ENCODE measurements around the gene ASAP3.
"Not testable (repeated sequence)": the region's sequence is repeated elsewhere in the genome, so short reads cannot be mapped to it uniquely, and the experiment has no call there.

Gene ASAP3

GRCh38 chr1:23524716-23525401 is 40.9 kb upstream of the ASAP3 start:
- Mint-ChIP-seq H3K4me3 (peak overlapping the region in 1 of 2 donors; percentile 43), H3K36me3 (peaks cover 3 to 4% of the 10 kb centered on the region in 2 donors), H3K4me1 (peaks cover 59 to 69% of the 10 kb centered on the region in 2 donors), H3K27ac (peak overlapping the region; percentile 28), H3K9me3 (no peaks in the 10 kb centered on the region), H3K27me3 (peaks cover 0 to 7% of the 10 kb centered on the region in 2 donors)
- ATAC-seq (replicated peaks) = peak in 1 of 2 donors; percentile 11
- peak; percentile 19 for DNase-seq

GRCh38 chr1:23524163-23524562 is 40.2 kb upstream of the ASAP3 start:
- Mint-ChIP-seq H3K27me3 (peaks cover 0 to under 1% of the 10 kb centered on the region in 2 donors), H3K36me3 (peaks cover 3 to 4% of the 10 kb centered on the region in 2 donors), H3K27ac (no peak overlapping the region), H3K4me1 (peaks cover 53 to 62% of the 10 kb centered on the region in 2 donors), H3K4me3 (no peak overlapping the region), H3K9me3 (no peaks in the 10 kb centered on the region)
- ATAC-seq (replicated peaks) (no peak), DNase-seq (no peak)

- no peaks in the 10 kb centered on the region for H3K9me3 Mint-ChIP-seq
- no peak overlapping the region for H3K4me3 Mint-ChIP-seq
- DNase-seq = no peak
- no peaks in the 10 kb centered on the region for H3K27me3 Mint-ChIP-seq
- ATAC-seq (replicated peaks) = peak; percentile 45 to 77
- peaks cover 3 to 4% of the 10 kb centered on the region in 2 donors for H3K36me3 Mint-ChIP-seq
- H3K27ac Mint-ChIP-seq = peak overlapping the region; percentile 16
- H3K4me1 Mint-ChIP-seq = peaks cover 38 to 44% of the 10 kb centered on the region in 2 donors
These were observed 38.4 kb upstream of the ASAP3 start for GRCh38 chr1:23522244-23522982.

- H3K4me3 Mint-ChIP-seq = no peak overlapping the region
- peaks cover 3 to 4% of the 10 kb centered on the region in 2 donors for H3K36me3 Mint-ChIP-seq
- H3K27ac Mint-ChIP-seq = no peak overlapping the region
- H3K27me3 Mint-ChIP-seq = no peaks in the 10 kb centered on the region
- ATAC-seq (replicated peaks) (no peak), DNase-seq (no peak)
- H3K4me1 Mint-ChIP-seq = peaks cover 31 to 36% of the 10 kb centered on the region in 2 donors
- H3K9me3 Mint-ChIP-seq = no peaks in the 10 kb centered on the region
These were observed 37.6 kb upstream of the ASAP3 start for GRCh38 chr1:23521588-23521987.

GRCh38 chr1:23517581-23517980 is 33.6 kb upstream of the ASAP3 start:
- peaks cover 3 to 4% of the 10 kb centered on the region in 2 donors for H3K36me3 Mint-ChIP-seq
- no peak overlapping the region for H3K4me3 Mint-ChIP-seq
- H3K27ac Mint-ChIP-seq = no peak overlapping the region
- H3K27me3 Mint-ChIP-seq = no peaks in the 10 kb centered on the region
- H3K4me1 Mint-ChIP-seq = peaks cover 9 to 10% of the 10 kb centered on the region in 2 donors
- H3K9me3 Mint-ChIP-seq = no peaks in the 10 kb centered on the region
- DNase-seq = no peak
- no peak for ATAC-seq (replicated peaks)

DNA sequence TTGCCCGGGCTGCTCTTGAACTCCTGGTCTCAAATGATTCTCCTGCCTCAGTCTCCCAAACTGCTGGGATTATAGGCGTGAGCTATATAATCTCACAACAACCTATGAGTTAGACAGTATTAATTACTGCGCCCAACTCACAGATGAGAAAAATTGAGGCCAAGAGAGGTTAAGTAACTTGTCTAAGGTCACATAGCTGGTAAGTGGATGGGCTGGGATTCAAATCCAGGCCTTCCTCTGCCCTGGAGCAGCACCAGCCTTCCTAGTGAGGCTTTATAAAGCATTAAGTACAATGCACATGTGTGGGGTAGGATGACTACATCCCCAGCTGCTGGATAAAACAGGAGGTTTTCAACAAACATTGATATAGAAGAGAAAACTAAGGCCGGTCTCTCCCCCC is 31.9 kb upstream of the ASAP3 start:
- ATAC-seq (replicated peaks) = no peak
- DNase-seq = no peak
- no peak overlapping the region for H3K4me3 Mint-ChIP-seq
- no peak overlapping the region for H3K27ac Mint-ChIP-seq
- peaks cover 0 to 2% of the 10 kb centered on the region in 2 donors for H3K36me3 Mint-ChIP-seq
- H3K4me1 Mint-ChIP-seq = peaks cover 2 to 4% of the 10 kb centered on the region in 2 donors
- H3K27me3 Mint-ChIP-seq = no peaks in the 10 kb centered on the region
- no peaks in the 10 kb centered on the region for H3K9me3 Mint-ChIP-seq

DNA sequence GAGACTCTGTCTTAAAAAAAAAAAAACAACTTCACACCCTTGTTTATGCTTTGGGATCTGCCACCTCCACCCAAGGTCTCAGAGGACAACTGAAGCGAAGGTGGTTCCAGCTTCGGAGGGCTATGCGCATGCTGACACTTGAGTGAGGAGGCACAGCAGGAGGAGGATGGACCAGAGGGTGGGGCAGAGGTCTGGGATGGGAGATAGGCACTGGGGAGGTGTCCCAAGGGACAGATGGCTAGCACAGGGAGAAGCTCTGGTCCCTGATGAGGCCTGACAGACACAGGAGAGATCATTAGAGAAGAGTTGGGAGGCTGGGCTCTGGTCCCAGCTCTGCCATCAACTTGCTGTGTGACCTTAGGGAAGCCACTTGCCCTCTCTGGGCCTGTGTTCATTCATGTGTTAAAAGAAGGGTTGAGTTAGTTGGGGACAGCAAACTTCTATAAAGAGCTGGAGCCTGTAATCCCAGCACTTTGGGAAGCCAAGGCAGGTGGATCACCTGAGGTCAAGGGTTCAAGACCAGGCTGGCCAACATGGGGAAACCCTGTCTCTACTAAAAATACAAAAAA is 30.2 kb upstream of the ASAP3 start:
- H3K27me3 Mint-ChIP-seq = no peaks in the 10 kb centered on the region
- ATAC-seq (replicated peaks) (no peak), DNase-seq (no peak)
- H3K9me3 Mint-ChIP-seq = no peaks in the 10 kb centered on the region
- peaks cover 0 to 6% of the 10 kb centered on the region in 2 donors for H3K36me3 Mint-ChIP-seq
- H3K4me1 Mint-ChIP-seq = peaks cover 5 to 7% of the 10 kb centered on the region in 2 donors
- H3K4me3 Mint-ChIP-seq = no peak overlapping the region
- H3K27ac Mint-ChIP-seq = no peak overlapping the region

- Mint-ChIP-seq H3K4me1 (peaks cover 6 to 7% of the 10 kb centered on the region in 2 donors), H3K4me3 (no peak overlapping the region), H3K27ac (no peak overlapping the region), H3K9me3 (no peaks in the 10 kb centered on the region), H3K27me3 (no peaks in the 10 kb centered on the region), H3K36me3 (peaks cover 0 to 6% of the 10 kb centered on the region in 2 donors)
- ATAC-seq (replicated peaks) = no peak
- DNase-seq = no peak
These were observed 25.9 kb upstream of the ASAP3 start for GRCh38 chr1:23509896-23510295.

GRCh38 chr1:23506376-23507107 is 22.6 kb upstream of the ASAP3 start:
- H3K4me3 Mint-ChIP-seq = no peak overlapping the region

DNA sequence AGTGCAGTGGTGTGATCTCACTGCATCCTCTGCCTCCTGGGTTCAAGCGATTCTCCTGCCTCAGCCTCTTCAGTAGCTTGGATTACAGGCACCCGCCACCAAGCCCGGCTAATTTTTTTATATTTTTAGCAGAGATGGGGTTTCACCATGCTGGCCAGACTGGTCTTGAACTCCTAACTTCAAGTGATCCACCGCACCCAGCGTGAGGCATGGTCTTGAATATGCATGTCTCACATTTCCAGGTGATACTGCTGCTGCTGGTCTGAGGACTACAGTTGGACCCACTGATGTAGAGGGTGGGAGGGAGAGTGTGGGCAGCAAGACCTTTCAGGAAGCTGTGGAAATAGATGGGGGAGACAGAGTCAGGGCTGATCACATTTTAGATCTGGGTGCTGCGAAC is 21.9 kb upstream of the ASAP3 start:
- ATAC-seq (replicated peaks) (no peak), DNase-seq (no peak)
- Mint-ChIP-seq H3K4me3 (no peak overlapping the region), H3K4me1 (peaks cover 5 to 9% of the 10 kb centered on the region in 2 donors), H3K27ac (no peak overlapping the region), H3K36me3 (peaks cover 0 to 4% of the 10 kb centered on the region in 2 donors), H3K27me3 (no peaks in the 10 kb centered on the region), H3K9me3 (no peaks in the 10 kb centered on the region)

More at GRCh38 chr1:23506376-23507107, 22.6 kb upstream of the ASAP3 start:
- no peak for ATAC-seq (replicated peaks)
- DNase-seq = no peak
- H3K36me3 Mint-ChIP-seq = peaks cover 0 to 6% of the 10 kb centered on the region in 2 donors
- H3K27me3 Mint-ChIP-seq = no peaks in the 10 kb centered on the region
- no peaks in the 10 kb centered on the region for H3K9me3 Mint-ChIP-seq
- peaks cover 9 to 12% of the 10 kb centered on the region in 2 donors for H3K4me1 Mint-ChIP-seq
- H3K27ac Mint-ChIP-seq = no peak overlapping the region

DNA sequence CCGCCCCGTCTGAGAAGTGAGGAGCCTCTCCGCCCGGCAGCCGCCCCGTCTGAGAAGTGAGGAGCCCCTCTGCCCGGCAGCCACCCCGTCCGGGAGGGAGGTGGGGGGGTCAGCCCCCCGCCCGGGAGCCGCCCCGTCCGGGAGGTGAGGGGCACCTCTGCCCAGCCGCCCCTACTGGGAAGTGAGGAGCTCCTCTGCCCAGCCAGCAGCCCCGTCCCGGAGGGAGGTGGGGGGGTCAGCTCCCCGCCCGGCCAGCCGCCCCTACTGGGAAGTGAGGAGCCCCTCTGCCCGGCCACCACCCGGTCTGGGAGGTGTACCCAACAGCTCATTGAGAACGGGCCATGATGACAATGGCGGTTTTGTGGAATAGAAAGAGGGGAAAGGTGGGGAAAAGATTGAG is 20.2 kb upstream of the ASAP3 start:
- not testable (repeated sequence) for ATAC-seq (replicated peaks)

GRCh38 chr1:23502951-23503350 is 19.0 kb upstream of the ASAP3 start:
- H3K4me3 Mint-ChIP-seq = no peak overlapping the region
- no peaks in the 10 kb centered on the region for H3K36me3 Mint-ChIP-seq
- H3K9me3 Mint-ChIP-seq = no peaks in the 10 kb centered on the region
- DNase-seq (no peak), ATAC-seq (replicated peaks) (no peak)
- no peak overlapping the region for H3K27ac Mint-ChIP-seq
- no peaks in the 10 kb centered on the region for H3K27me3 Mint-ChIP-seq
- H3K4me1 Mint-ChIP-seq = peaks cover 5% of the 10 kb centered on the region in 2 donors

More for the DNA sequence above, 20.2 kb upstream of the ASAP3 start:
- H3K36me3 Mint-ChIP-seq, H3K4me3 Mint-ChIP-seq, H3K27me3 Mint-ChIP-seq, DNase-seq, H3K4me1 Mint-ChIP-seq, H3K9me3 Mint-ChIP-seq, H3K27ac Mint-ChIP-seq: not testable (repeated sequence)

DNA sequence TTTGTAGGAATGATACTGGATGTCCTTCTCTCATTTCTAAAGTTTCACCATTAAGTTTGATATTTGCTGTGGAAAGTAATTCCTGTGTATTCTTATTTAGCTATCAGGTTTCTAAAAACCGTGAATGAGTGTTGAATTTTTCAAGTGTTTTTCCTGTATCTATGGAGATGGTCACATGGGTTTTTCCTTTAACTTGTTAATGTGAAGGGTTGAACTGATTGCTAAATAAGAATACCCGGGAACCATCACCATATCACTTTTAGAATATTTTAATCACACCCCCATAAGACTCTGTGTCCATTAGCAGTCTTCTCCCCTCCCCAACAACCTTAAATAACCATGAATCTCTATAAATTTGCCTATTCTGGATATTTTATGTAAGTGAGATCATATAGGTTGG is 16.5 kb upstream of the ASAP3 start:
- Mint-ChIP-seq H3K27me3 (no peaks in the 10 kb centered on the region), H3K27ac (no peak overlapping the region), H3K36me3 (no peaks in the 10 kb centered on the region), H3K4me3 (no peak overlapping the region), H3K4me1 (peaks cover 7 to 13% of the 10 kb centered on the region in 2 donors), H3K9me3 (no peaks in the 10 kb centered on the region)
- DNase-seq (no peak), ATAC-seq (replicated peaks) (no peak)

DNA sequence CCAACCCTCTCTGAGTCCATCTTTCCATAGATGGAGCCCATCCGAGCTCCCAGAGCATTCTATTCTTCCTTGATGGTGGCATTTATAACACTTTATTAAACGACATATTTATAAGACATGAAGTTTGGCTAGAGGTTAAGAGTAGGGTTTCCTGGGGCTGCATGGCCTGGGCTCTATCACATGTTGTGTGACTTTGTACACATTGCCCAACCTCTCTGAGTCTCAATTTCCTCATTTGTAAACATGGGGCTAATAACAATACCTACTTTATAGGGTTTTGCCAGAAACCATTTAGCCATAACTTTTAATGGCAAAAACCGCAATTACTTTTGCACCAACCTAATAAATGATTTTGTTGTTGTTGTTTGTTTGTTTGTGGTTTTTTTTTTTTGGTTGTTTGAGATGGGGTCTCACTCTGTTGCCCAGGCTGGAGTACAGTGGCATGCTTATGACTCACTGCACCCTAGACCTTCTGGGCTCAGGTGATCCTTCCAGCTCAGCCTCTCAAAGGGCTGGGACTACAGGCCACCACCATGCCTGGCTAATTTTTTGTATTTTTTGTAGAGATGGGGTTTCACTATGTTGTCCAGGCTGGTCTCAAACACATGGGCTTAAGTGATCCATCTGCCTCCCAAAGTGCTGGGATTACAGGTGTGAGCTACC is 13.9 kb upstream of the ASAP3 start:
- DNase-seq (no peak), ATAC-seq (replicated peaks) (no peak)
- no peaks in the 10 kb centered on the region for H3K27me3 Mint-ChIP-seq
- peaks cover 6 to 13% of the 10 kb centered on the region in 2 donors for H3K4me1 Mint-ChIP-seq
- no peak overlapping the region for H3K27ac Mint-ChIP-seq
- H3K9me3 Mint-ChIP-seq = no peaks in the 10 kb centered on the region
- no peak overlapping the region for H3K4me3 Mint-ChIP-seq
- H3K36me3 Mint-ChIP-seq = no peaks in the 10 kb centered on the region

Measured in stimulated activated naive B cell treated with anti-CD40 and anti-IgM and Interleukin-4, amounts not matched to agents 10 μg/mL and 1 μg/mL and 100 μg/mL, for 72 hours (primary cell).